Activated CD4-positive, CD25-positive, alpha-beta regulatory T cell treated with anti-CD3 and anti-CD28 coated beads, Interleukin-2, amount 50 U/mL, for 72 hours (primary cell): Measurements from ENCODE around the gene UBL5.
A peak's percentile ranks its signal among the peaks of the same experiment; 100 is the strongest.
"Not testable (repeated sequence)": the region's sequence is repeated elsewhere in the genome, so short reads cannot be mapped to it uniquely, and the experiment has no call there.

ENCODE experiments used
- DNase-seq: peaks from one replicate; pipeline ENCODE4 v3.0.0; 2021

UBL5 gene

DNA sequence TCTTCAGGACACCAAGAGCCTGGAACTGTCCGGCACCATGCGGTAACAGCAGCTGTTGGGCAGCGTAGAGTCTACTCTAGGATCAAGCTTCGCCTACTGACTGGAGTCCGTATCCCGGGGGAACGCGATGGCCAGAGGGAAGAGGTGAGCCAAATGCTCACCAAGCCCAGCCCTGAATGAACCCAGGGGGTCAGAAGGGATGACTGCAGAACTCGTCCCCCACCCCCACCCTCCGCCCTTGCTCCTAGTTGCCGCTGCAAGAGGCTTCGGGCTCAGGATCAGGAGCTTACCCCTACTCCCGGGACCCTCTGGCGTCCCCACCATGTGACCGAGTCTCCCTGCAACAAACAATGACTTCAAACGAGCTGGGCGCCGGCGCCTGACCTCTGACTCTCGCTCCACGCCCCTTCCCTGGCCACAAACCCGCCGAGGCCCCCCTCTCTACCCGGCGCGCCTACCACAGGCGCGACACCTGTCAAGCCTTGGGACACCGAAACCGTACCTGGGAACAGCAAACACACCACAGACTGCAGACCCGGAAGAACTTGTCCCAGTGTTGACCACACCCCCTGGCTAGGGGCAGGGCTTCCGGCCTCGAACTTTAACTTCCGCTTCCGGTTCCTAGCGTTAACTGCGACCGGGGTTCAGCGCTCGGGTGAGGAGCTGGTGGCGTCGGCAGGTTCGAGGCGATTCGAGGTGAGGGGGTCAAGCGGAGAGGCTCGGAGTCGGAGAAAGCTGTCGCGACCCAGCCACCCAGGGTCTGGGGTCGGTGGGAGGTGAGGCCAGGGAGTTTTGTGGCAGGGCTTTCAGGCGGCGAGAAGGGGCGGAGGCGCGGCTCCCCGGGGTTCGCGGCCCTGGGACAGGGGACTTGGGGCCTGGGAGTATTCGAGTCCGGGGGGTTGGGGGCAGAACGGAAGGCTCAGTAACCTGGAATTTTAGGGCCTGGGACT lies at the start of gene UBL5:
Gene UBL5 (plus strand): TSS at position 630 of the 950 bp plus-strand sequence. CDS start 420 bp downstream, outside the sequence.
- peak; percentile 86 for DNase-seq

DNA sequence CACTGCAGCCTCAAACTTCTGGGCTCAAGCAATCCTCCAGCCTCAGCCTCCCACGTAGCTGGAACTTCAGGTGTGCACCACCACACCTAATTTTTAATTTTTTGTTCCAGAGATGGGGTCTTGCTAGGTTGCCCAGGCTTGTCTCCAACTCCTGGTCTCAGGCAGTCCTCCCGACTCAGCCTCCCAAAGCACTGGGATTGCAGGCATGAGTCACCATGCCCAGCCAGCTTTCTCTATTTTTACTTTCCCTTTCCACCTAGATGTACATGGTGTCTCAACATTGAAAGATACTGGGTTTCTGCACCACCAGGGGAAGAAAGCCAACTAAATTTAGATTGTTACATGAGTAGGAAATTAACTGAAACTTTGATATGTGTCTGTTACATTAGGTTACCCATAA lies 45.4 kb upstream of the UBL5 start:
- DNase-seq = no peak

DNA sequence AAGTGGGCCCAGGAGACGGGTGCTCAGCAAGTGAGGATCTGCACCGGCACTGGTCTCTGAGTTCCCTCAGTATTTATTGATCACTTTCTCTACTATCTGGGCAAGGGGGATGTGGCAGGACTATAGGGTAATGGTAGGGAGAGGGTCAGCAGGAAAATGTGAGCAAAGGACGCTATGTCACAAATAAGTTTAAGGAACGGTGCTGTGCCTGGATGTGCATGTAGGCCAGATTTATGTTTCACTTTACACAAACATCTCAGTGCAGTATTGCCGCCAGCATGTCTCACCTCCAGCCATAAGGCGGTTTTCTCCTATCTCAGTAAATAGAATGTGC lies 43.6 kb upstream of the UBL5 start:
- not testable (repeated sequence) for DNase-seq

GRCh38 chr19:9785367-9786331 lies 42.1 kb upstream of the UBL5 start:
- DNase-seq = peak; percentile 96

- DNase-seq = no peak
Observed at GRCh38 chr19:9786342-9786741, 41.4 kb upstream of the UBL5 start.

DNA sequence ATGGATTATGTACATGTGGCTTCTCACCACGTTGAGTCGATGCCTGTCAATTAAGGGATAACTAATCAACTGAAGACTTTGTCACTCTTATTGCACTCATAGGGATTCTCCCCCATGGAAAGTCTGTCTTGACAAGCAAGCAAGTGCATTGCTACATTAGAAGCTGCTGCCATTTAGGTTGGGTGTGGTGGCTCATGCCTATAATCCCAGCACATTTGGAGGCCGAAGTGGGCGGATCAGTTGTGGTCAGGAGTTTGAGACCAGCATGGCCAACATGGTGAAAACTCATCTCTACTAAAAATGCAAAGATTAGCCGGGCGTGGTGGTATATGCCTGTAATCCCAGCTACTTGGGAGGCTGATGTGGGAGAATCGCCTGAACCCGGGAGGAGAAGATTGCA lies 40.9 kb upstream of the UBL5 start:
- no peak for DNase-seq

- DNase-seq = not testable (repeated sequence)
Observed at GRCh38 chr19:9788604-9789003, 39.1 kb upstream of the UBL5 start.

- DNase-seq = no peak
Observed at GRCh38 chr19:9789066-9789465, 38.7 kb upstream of the UBL5 start.

GRCh38 chr19:9789579-9789978 lies 38.1 kb upstream of the UBL5 start:
- DNase-seq = not testable (repeated sequence)

DNA sequence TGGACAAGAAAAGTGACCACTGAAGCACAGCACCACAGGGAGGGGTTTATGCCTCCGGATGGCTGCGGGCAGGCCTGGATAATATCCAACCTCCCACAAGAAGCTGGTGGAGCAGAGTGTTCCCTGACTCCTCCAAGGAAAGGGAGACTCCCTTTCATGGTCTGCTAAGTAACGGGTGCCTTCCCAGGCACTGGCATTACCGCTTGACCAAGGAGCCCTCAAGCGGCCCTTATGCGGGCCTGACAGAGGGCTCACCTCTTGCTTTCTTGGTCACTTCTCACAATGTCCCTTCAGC lies 36.7 kb upstream of the UBL5 start:
- not testable (repeated sequence) for DNase-seq

DNA sequence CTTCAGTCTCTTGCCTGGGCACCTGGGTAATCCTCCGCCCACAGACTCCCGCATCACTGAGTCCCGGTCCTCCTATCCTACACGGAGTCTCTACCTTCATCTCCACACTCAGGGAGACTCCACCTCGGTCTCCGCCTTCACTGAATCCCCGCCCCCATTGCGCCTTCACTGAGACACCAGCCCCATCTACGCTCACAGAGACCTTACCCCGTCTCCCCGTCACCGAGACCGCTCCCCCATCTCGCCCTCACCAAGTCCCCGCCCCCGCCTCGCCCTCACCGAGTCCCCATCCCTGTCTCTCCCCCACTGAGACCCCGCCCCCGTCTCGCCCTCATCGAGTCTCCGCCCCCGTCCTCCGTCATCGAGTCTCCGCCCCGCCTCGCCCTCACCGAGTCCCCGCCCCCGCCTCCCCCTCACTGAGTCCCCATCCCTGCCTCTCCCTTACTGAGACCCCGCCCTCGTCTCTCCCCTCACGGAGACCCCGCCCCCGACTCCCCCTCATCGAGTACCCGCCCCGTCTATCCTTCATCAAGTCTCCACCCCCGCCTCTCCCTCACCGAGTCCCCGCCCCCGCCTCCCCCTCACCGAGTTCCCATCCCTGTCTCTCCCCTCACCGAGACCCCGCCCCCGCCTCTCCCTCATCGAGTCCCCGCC lies 36.0 kb upstream of the UBL5 start:
- peak; percentile 87 for DNase-seq

GRCh38 chr19:9792206-9793070 lies 35.3 kb upstream of the UBL5 start:
- peak; percentile 85 for DNase-seq

DNA sequence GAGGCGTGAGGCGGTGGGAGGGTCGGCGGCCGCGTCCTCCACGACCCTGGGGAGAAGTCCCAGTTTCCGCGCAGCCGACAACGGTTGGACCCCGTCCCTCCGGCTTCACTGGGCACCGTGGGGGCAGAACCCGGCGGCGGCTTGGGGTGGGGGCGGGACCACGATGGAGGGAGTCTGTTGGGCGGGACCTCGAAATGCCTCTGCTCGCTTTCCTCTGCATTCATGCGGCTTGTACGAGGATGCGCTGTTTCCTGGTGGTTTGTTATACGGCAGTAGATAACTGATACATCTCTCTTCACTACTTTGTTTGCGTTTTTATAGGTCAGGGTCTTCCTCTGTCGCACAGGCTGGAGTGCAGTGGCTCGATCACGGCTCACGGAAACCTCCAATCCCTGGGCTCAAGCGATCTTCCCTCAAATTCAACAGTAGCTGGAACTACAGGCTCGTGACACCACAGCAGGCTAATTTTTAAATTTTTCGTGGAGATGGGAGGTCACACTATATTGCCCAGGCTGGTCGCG lies 34.6 kb upstream of the UBL5 start:
- no peak for DNase-seq

- peak; percentile 74 for DNase-seq
Observed at GRCh38 chr19:9796113-9796773, 31.5 kb upstream of the UBL5 start.

GRCh38 chr19:9797871-9798270 lies 29.8 kb upstream of the UBL5 start:
- DNase-seq = no peak

GRCh38 chr19:9799162-9799561 lies 28.6 kb upstream of the UBL5 start:
- no peak for DNase-seq

DNA sequence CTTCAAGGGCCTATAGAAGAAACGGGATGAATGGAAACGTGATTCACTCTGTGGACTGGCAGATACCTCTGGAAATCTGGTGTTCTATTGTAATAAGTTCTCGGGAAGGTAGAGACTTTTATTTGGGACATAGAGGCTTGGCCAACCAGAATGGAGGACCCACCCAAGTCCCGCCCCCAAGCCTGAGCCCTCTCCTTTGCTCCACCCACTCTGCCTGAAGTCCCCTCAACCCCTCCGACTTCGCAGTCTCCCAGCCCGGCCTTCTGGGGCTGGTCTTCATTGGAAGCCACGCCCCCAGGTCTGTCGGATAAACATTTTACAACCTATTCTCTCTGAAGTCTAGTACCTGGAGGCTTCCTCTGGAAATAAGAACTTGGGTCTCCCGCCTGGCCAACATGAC lies 25.7 kb upstream of the UBL5 start:
- no peak for DNase-seq

GRCh38 chr19:9806803-9807202 lies 20.9 kb upstream of the UBL5 start:
- DNase-seq = no peak

GRCh38 chr19:9808855-9809824 lies 18.6 kb upstream of the UBL5 start:
- no peak for DNase-seq

DNA sequence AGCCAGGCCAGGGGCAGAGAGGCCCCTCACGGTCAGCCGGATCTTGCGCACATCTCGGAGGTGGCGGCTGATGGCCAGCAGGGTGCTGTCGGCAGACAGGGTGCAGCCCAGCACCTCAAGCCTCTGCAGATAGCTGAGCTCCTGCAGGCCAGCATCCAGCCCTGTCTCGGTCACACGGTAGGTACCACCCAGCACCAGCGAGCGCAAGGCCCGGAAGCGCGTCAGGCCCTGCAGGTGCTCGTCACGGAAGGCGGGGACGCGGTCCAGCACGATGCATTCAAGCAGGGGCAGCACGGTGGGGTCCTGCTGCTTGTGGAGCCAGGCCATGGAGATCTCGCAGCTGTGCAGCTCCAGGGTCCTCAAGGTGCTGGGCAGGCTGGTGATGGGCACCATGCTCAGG lies 16.6 kb upstream of the UBL5 start:
- no peak for DNase-seq
